ENCODE data around the gene PTGR2. TPM values are rescaled to one million over a fixed set of nuclear protein-coding genes. Genes with fewer than 3 reads are reported as not detected.
"Not testable (repeated sequence)": the region's sequence is repeated elsewhere in the genome, so short reads cannot be mapped to it uniquely, and the experiment has no call there.

The PTGR2 gene
- total and polyA plus RNA-seq, 7 donors, result 5.0 to 11.4 (median 6.6) TPM

DNA sequence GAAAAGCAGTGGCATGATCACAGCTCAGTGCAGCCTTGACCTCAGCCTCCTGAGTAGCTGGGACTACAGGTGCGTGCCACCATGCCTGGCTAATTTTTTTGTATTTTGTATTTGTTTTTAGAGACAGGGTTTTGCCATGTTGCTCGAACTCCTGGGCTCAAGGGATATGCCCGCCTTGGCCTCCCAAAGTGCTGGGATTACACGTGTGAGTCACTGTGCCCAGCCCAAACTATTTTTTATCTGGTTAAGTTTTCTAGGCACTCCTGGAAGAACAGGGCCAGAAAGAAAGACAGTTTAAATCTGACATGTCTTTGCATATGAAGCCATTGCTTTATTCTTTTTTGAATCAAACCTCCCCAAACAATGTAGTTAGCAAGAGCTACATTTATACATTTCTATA, 27.5 kb upstream of the PTGR2 start:
- H3K4me1 ChIP-seq, result peaks cover 0 to 10% (median 6%) of the 10 kb centered on the region in 4 donors
- DNase-seq, result no peak
- H3K27me3 ChIP-seq, result no peaks in the 10 kb centered on the region
- H3K27ac ChIP-seq, result no peak overlapping the region
- TF ChIP-seq EP300 (IDR thresholded peaks at IDR 0.05), result no peak
- TF ChIP-seq POLR2AphosphoS5 (IDR thresholded peaks at IDR 0.05), result no peak
- no peak for TF ChIP-seq POLR2A (IDR thresholded peaks at IDR 0.05)
- TF ChIP-seq CTCF (IDR thresholded peaks at IDR 0.05), result no peak
- no peak overlapping the region for H3K4me3 ChIP-seq
- intact Hi-C loops (cut with DNase I), result loop anchor here (2.0 to 10.0 kb wide), 2 partner anchors 27 to 179 kb away; partner anchors contain the start of gene DNAL1
- H3K36me3 ChIP-seq, result no peaks in the 10 kb centered on the region
- WGBS, 2 donors, result 76 to 88% methylated on average over 4 of the region's 4 CpGs
- H3K9me3 ChIP-seq, result no peaks in the 10 kb centered on the region

- Histone ChIP-seq H3K36me3 (no peaks in the 10 kb centered on the region), H3K27ac (no peak overlapping the region), H3K4me1 (peaks cover 0 to 10% (median 6%) of the 10 kb centered on the region in 4 donors), H3K4me3 (no peak overlapping the region), H3K9me3 (no peaks in the 10 kb centered on the region), H3K27me3 (no peaks in the 10 kb centered on the region)
- DNase-seq, result no peak
- intact Hi-C loops (cut with DNase I), result loop anchor here (2.0 to 10.0 kb wide), 2 partner anchors 28 to 180 kb away; partner anchors contain the start of gene DNAL1
- TF ChIP-seq CTCF (IDR thresholded peaks at IDR 0.05) (no peak), EP300 (IDR thresholded peaks at IDR 0.05) (no peak), POLR2A (IDR thresholded peaks at IDR 0.05) (no peak), POLR2AphosphoS5 (IDR thresholded peaks at IDR 0.05) (no peak)
- WGBS, 2 donors, result 93 to 95% methylated on average over 8 of the region's 8 CpGs
Observed at GRCh38 chr14:73824536-73824935, 27.1 kb upstream of the PTGR2 start.

GRCh38 chr14:73825551-73826188, 26.0 kb upstream of the PTGR2 start:
- 13 to 23% methylated on average over 7 of the region's 7 CpGs for WGBS, 2 donors
- Histone ChIP-seq H3K4me3 (no peak overlapping the region), H3K27ac (peak overlapping the region; percentile 2 to 53 (median 22)), H3K36me3 (no peaks in the 10 kb centered on the region), H3K9me3 (no peaks in the 10 kb centered on the region), H3K27me3 (no peaks in the 10 kb centered on the region), H3K4me1 (peaks cover 0 to 10% (median 6%) of the 10 kb centered on the region in 4 donors)
- DNase-seq, result peak; percentile 96
- TF ChIP-seq POLR2A (IDR thresholded peaks at IDR 0.05) (no peak), POLR2AphosphoS5 (IDR thresholded peaks at IDR 0.05) (peak; percentile 58 to 82 (median 68)), CTCF (IDR thresholded peaks at IDR 0.05) (peak; percentile 66 to 95 (median 92))
- intact Hi-C loops (cut with DNase I), result loop anchor here (1.0 to 10.0 kb wide), 3 partner anchors 29 to 181 kb away; partner anchors contain the start of gene DNAL1

GRCh38 chr14:73827190-73827589, 24.4 kb upstream of the PTGR2 start:
- intact Hi-C loops (cut with DNase I), result loop anchor here (10.0 kb wide), 1 partner anchor 182 kb away; the partner anchor contains the start of gene DNAL1
- H3K4me3 ChIP-seq, H3K36me3 ChIP-seq, DNase-seq, H3K27me3 ChIP-seq, H3K9me3 ChIP-seq, H3K27ac ChIP-seq: not testable (repeated sequence)
- WGBS, 2 donors, result 93 to 96% methylated on average over 7 of the region's 7 CpGs
- H3K4me1 ChIP-seq, result peaks cover 0 to 10% (median 6%) of the 10 kb centered on the region in 4 donors

DNA sequence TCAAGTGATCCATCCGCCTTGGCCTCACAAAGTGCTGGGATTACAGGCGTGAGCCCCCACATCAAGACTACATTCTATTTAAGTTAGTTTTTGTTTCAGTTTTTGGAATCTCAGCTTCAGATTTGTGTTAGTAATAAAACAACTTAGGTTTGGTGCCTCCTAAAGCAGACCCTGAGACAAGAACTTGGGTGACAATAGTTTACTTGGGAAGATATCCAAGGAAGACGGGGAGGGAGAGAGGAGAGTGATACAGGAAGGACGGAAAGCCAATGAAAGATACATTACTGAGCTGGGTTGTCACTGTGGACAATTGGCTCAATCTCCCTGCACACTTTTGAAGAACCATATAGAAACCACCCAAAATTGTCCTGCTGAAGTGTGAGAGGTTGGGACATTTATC, 22.6 kb upstream of the PTGR2 start:
- intact Hi-C loops (cut with DNase I), result loop anchor here (10.0 kb wide), 1 partner anchor 184 kb away; the partner anchor contains the start of gene DNAL1
- Histone ChIP-seq H3K4me3 (no peak overlapping the region), H3K27me3 (no peaks in the 10 kb centered on the region), H3K36me3 (no peaks in the 10 kb centered on the region), H3K9me3 (no peaks in the 10 kb centered on the region), H3K4me1 (peaks cover 0 to 23% (median 15%) of the 10 kb centered on the region in 4 donors), H3K27ac (no peak overlapping the region)
- TF ChIP-seq POLR2AphosphoS5 (IDR thresholded peaks at IDR 0.05), result no peak
- no peak for TF ChIP-seq EP300 (IDR thresholded peaks at IDR 0.05)
- TF ChIP-seq CTCF (IDR thresholded peaks at IDR 0.05), result no peak
- TF ChIP-seq POLR2A (IDR thresholded peaks at IDR 0.05), result no peak
- no peak for DNase-seq
- 84 to 85% methylated on average over 4 of the region's 4 CpGs for WGBS, 2 donors
